Kidney (tissue), 14 donors: ENCODE measurements around the gene JAML. TPM values are rescaled to one million over a fixed set of nuclear protein-coding genes. Genes with fewer than 3 reads are reported as not detected.

Experiments used
- DNase-seq, 5 donors: peaks; one replicate each; pipeline ENCODE4 v3.0.0-alpha.2; 2013 to 2020
- FAIRE-seq: peaks from 2 replicates; lab custom pipeline; 2012; peaks lifted over from hg19 to GRCh38; lab: Jason Lieb, UNC
- H3K27ac ChIP-seq, 2 donors: one replicate each; pipeline ENCODE4 v1.7.0; 2013; ENCODE audit warnings: low read depth in 2 of 2, low read length in 2 of 2, inconsistent platforms in 1 of 2
- H3K27me3 ChIP-seq: one replicate; pipeline ENCODE4 v1.7.1; 2013; ENCODE audit warnings: low read length, inconsistent platforms; ENCODE audit not compliant: control insufficient read depth, insufficient read depth
- H3K36me3 ChIP-seq, 3 donors: one replicate each; pipeline versions ENCODE4 v1.7.0 to v1.7.1; 2013; ENCODE audit warnings: low read length in 3 of 3, control low read depth in 1 of 3, inconsistent platforms in 1 of 3; ENCODE audit not compliant: insufficient read depth in 3 of 3, control insufficient read depth in 2 of 3
- H3K4me1 ChIP-seq, 3 donors: one replicate each; pipeline versions ENCODE4 v1.7.0 to v1.7.1; 2013; ENCODE audit warnings: low read length in 3 of 3, inconsistent platforms in 1 of 3, low read depth in 1 of 3; ENCODE audit not compliant: control insufficient read depth in 2 of 3, insufficient read depth in 2 of 3
- H3K4me3 ChIP-seq, 3 donors: one replicate each; pipeline versions ENCODE4 v1.7.0 to v1.8.1; 2013; ENCODE audit warnings: low read length in 3 of 3, control low read depth in 1 of 3, inconsistent platforms in 1 of 3
- H3K9ac ChIP-seq, 3 donors: one replicate each; pipeline versions ENCODE4 v1.7.0 to v1.7.1; 2013; ENCODE audit warnings: low read length in 3 of 3, control low read depth in 1 of 3, inconsistent platforms in 1 of 3
- H3K9me3 ChIP-seq, 3 donors: one replicate each; pipeline versions ENCODE4 v1.7.0 to v1.7.1; 2013; ENCODE audit warnings: low read length in 3 of 3, control low read depth in 1 of 3, inconsistent platforms in 1 of 3; ENCODE audit not compliant: control insufficient read depth in 2 of 3, insufficient read depth in 1 of 3
- CTCF ChIP-seq: IDR thresholded peaks from 3 replicates; pipeline ENCODE4 v1.5.1; 2012; ENCODE audit warnings: mild to moderate bottlenecking, moderate library complexity, borderline replicate concordance; ENCODE audit not compliant: insufficient read depth; ENCODE audit errors: extremely low read depth
- intact Hi-C: fragments of 100-400 bp; cut with DNase I; formaldehyde crosslinking; loops from one replicate; pipeline ENCODE4 v1.11.1; 2022
- polyA plus RNA-seq: library from polyadenylated mRNA; stranded (reverse); fragments of 350-450 nt; fragmentation: Illumina TruSeq; extraction: RNeasy Lipid Tissue Mini Kit (QIAGEN cat#74804); gene quantifications from one replicate; pipeline ENCODE4 v1.2.3, GENCODE V29; 2014; ENCODE audit warnings: low read depth, low replicate concordance; ENCODE audit not compliant: insufficient read depth
- total RNA-seq: library from RNA; stranded (reverse); fragmentation: NEBNext Ultra II Directional; extraction: Animal tissue kit (Norgen Biotek cat#: 25700); gene quantifications from one replicate; pipeline ENCODE4 v1.2.1, GENCODE V29; 2021
- donor health status: control.
- donor health status: control.
- donor health status: control.
- donor health status: control.
- donor health status: control.
- donor health status: DM: yes; HTN: yes; CAD: no.
- donor health status: Normal renal cell carcinoma (clear cell type).

JAML gene
- total and polyA plus RNA-seq, 2 donors from 2014 or later, result 2.5 to 17.1 TPM

- no peak for TF ChIP-seq CTCF
- no peak for FAIRE-seq
- no peaks in the 10 kb centered on the region for H3K27me3 ChIP-seq
- intact Hi-C loops, result no loop called here
- H3K36me3 ChIP-seq, result no peaks in the 10 kb centered on the region
- no peaks in the 10 kb centered on the region for H3K4me1 ChIP-seq
- H3K9me3 ChIP-seq, result no peaks in the 10 kb centered on the region
- H3K9ac ChIP-seq, result no peak overlapping the region
- no peak overlapping the region for H3K4me3 ChIP-seq
- H3K27ac ChIP-seq, result no peak overlapping the region
- no peak for DNase-seq
Measured at GRCh38 chr11:118168316-118168715, 56.5 kb downstream of the JAML start.

- no peak for TF ChIP-seq CTCF
- no peak for FAIRE-seq
- intact Hi-C loops, result no loop called here
Measured at GRCh38 chr11:118167906-118168305, 56.9 kb downstream of the JAML start.

GRCh38 chr11:118167253-118167652 is 57.6 kb downstream of the JAML start:
- H3K27me3 ChIP-seq, result no peaks in the 10 kb centered on the region
- H3K36me3 ChIP-seq, result no peaks in the 10 kb centered on the region
- no peak overlapping the region for H3K27ac ChIP-seq
- TF ChIP-seq CTCF, result no peak
- H3K4me3 ChIP-seq, result no peak overlapping the region
- DNase-seq (no peak), FAIRE-seq (no peak)
- no peak overlapping the region for H3K9ac ChIP-seq
- H3K9me3 ChIP-seq, result no peaks in the 10 kb centered on the region
- intact Hi-C loops, result no loop called here
- no peaks in the 10 kb centered on the region for H3K4me1 ChIP-seq

More at GRCh38 chr11:118167906-118168305, 56.9 kb downstream of the JAML start:
- Histone ChIP-seq H3K27ac (no peak overlapping the region), H3K4me3 (no peak overlapping the region), H3K4me1 (no peaks in the 10 kb centered on the region), H3K36me3 (no peaks in the 10 kb centered on the region), H3K9ac (no peak overlapping the region), H3K27me3 (no peaks in the 10 kb centered on the region), H3K9me3 (no peaks in the 10 kb centered on the region)
- no peak for DNase-seq

GRCh38 chr11:118166641-118167040 is 58.2 kb downstream of the JAML start:
- Histone ChIP-seq H3K27ac (no peak overlapping the region), H3K27me3 (no peaks in the 10 kb centered on the region), H3K9me3 (no peaks in the 10 kb centered on the region), H3K4me3 (no peak overlapping the region), H3K36me3 (no peaks in the 10 kb centered on the region), H3K9ac (no peak overlapping the region), H3K4me1 (no peaks in the 10 kb centered on the region)
- FAIRE-seq, result no peak
- no peak for DNase-seq
- intact Hi-C loops, result no loop called here
- no peak for TF ChIP-seq CTCF
